Sigmoid colon (tissue), 7 donors: ENCODE results near the gene COL5A1. TPM values are rescaled to one million over a fixed set of nuclear protein-coding genes. Genes with fewer than 3 reads are reported as not detected.

Source experiments
- DNase-seq: peaks from one replicate; pipeline ENCODE4 v3.0.0-alpha.2; 2019
- H3K27ac ChIP-seq, 4 donors: fragments of 200-600 bp; sonication (generic); one replicate each; pipeline ENCODE4 v1.5.1; 2016 to 2019; ENCODE audit warnings: mild to moderate bottlenecking in 1 of 4
- H3K27me3 ChIP-seq, 3 donors: fragments of 200-600 bp; sonication (generic); one replicate each; pipeline ENCODE4 v1.5.1; 2019; ENCODE audit warnings: mild to moderate bottlenecking in 1 of 3
- H3K36me3 ChIP-seq, 4 donors: fragments of 200-600 bp; sonication (generic); one replicate each; pipeline ENCODE4 v1.5.1; 2016 to 2019
- H3K4me1 ChIP-seq, 4 donors: fragments of 200-600 bp; sonication (generic); one replicate each; pipeline ENCODE4 v1.5.1; 2017 to 2019
- H3K4me3 ChIP-seq, 4 donors: fragments of 200-600 bp; sonication (generic); one replicate each; pipeline ENCODE4 v1.5.1; 2017 to 2019; ENCODE audit warnings: mild to moderate bottlenecking in 2 of 4, moderate library complexity in 1 of 4
- H3K9me3 ChIP-seq, 4 donors: fragments of 200-600 bp in 3 of 4; sonication (generic) in 3 of 4; one replicate each; pipeline versions ENCODE4 v1.5.1 to v1.6.1; 2013 to 2019
- CTCF ChIP-seq, 4 experiments: fragments of 450-650 bp in 3 of 4; fragments of 200-600 bp in 1 of 4; IDR thresholded peaks; one replicate each; pipeline ENCODE4 v1.5.1; 2016 to 2019; ENCODE audit warnings: antibody characterized with exemption in 4 of 4, mild to moderate bottlenecking in 3 of 4, moderate library complexity in 2 of 4
- EP300 ChIP-seq, 4 donors: sonication (generic); formaldehyde crosslinking; IDR thresholded peaks; one replicate each; pipeline ENCODE4 v1.6.1; 2017; ENCODE audit warnings: antibody characterized with exemption in 4 of 4
- POLR2A ChIP-seq, 2 donors: fragments of 450-650 bp; IDR thresholded peaks; one replicate each; pipeline ENCODE4 v1.6.1; 2016; ENCODE audit warnings: antibody characterized with exemption in 2 of 2, mild to moderate bottlenecking in 2 of 2, moderate library complexity in 2 of 2
- POLR2AphosphoS5 ChIP-seq, 4 donors: sonication (generic); formaldehyde crosslinking; IDR thresholded peaks; one replicate each; pipeline ENCODE4 v1.6.1; 2017; ENCODE audit warnings: antibody characterized with exemption in 4 of 4
- WGBS, 2 donors: extraction: QIAGEN DNeasy Blood & Tissue Kit; methylation state at CpG; one replicate each; pipeline ENCODE4 v1.1.7; 2013; 5-methylcytosine and 5-hydroxymethylcytosine counted together
- intact Hi-C: fragments of 100-400 bp; cut with DNase I; formaldehyde crosslinking; loops from one replicate; pipeline ENCODE4 v1.15.1; 2023
- polyA plus RNA-seq, 3 donors: library from polyadenylated mRNA; stranded (reverse); fragments of 200-250 nt; gene quantifications; one replicate each; pipeline ENCODE4 v1.2.3, GENCODE V29; 2013
- total RNA-seq, 4 donors: library from RNA; depleted of rRNA; stranded (reverse); fragments of >200 nt; gene quantifications; one replicate each; pipeline ENCODE4 v1.1.0, GENCODE V29; 2016
- donor health status: healthy with polysubstance abuse.
- donor health status: Bipolar disorder and iron deficiency.
- donor health status: healthy.

COL5A1 gene
- total and polyA plus RNA-seq, 7 donors: 4.2 to 168 (median 24.2) TPM

- TF ChIP-seq CTCF (IDR thresholded peaks at IDR 0.05): no peak
- Histone ChIP-seq H3K27me3 (no peaks in the 10 kb centered on the region), H3K4me3 (no peak overlapping the region), H3K9me3 (no peaks in the 10 kb centered on the region), H3K36me3 (peaks cover 0 to 6% (median 0%) of the 10 kb centered on the region in 4 donors), H3K27ac (peak overlapping the region in 2 of 4 donors; percentile 71 to 73), H3K4me1 (peaks cover 0 to 82% (median 71%) of the 10 kb centered on the region in 4 donors)
- peak; percentile 57 for DNase-seq
- intact Hi-C loops: no loop called here
- 85 to 91% methylated on average over 19 of the region's 19 CpGs for WGBS, 2 donors
These were observed 38.2 kb downstream of the COL5A1 start for GRCh38 chr9:134679616-134680392.

- intact Hi-C loops: no loop called here
- H3K9me3 ChIP-seq: no peaks in the 10 kb centered on the region
- DNase-seq: peak; percentile 62
- H3K4me3 ChIP-seq: no peak overlapping the region
- H3K4me1 ChIP-seq: peaks cover 0 to 82% (median 71%) of the 10 kb centered on the region in 4 donors
- H3K36me3 ChIP-seq: peaks cover 0 to 6% (median 0%) of the 10 kb centered on the region in 4 donors
- peak overlapping the region; percentile 35 to 73 (median 56) for H3K27ac ChIP-seq
- TF ChIP-seq POLR2AphosphoS5 (IDR thresholded peaks at IDR 0.05) (no peak), EP300 (IDR thresholded peaks at IDR 0.05) (no peak), CTCF (IDR thresholded peaks at IDR 0.05) (no peak), POLR2A (IDR thresholded peaks at IDR 0.05) (no peak)
- no peaks in the 10 kb centered on the region for H3K27me3 ChIP-seq
- WGBS, 2 donors: 62 to 78% methylated on average over 18 of the region's 18 CpGs
These were observed 38.9 kb downstream of the COL5A1 start for GRCh38 chr9:134680393-134681060.

GRCh38 chr9:134681061-134681661, 39.6 kb downstream of the COL5A1 start:
- Histone ChIP-seq H3K4me3 (no peak overlapping the region), H3K27ac (peak overlapping the region; percentile 35 to 73 (median 56)), H3K9me3 (no peaks in the 10 kb centered on the region), H3K36me3 (peaks cover 0 to 6% (median 0%) of the 10 kb centered on the region in 4 donors), H3K27me3 (no peaks in the 10 kb centered on the region), H3K4me1 (peaks cover 0 to 80% (median 70%) of the 10 kb centered on the region in 4 donors)
- WGBS, 2 donors: 47 to 60% methylated on average over 22 of the region's 22 CpGs
- peak; percentile 65 for DNase-seq
- TF ChIP-seq POLR2AphosphoS5 (IDR thresholded peaks at IDR 0.05) (no peak), EP300 (IDR thresholded peaks at IDR 0.05) (no peak), CTCF (IDR thresholded peaks at IDR 0.05) (no peak), POLR2A (IDR thresholded peaks at IDR 0.05) (no peak)
- intact Hi-C loops: no loop called here

- no peaks in the 10 kb centered on the region for H3K9me3 ChIP-seq
- 75 to 83% methylated on average over 15 of the region's 15 CpGs for WGBS, 2 donors
These were observed 40.4 kb downstream of the COL5A1 start for GRCh38 chr9:134682026-134682425.

More at GRCh38 chr9:134682026-134682425, 40.4 kb downstream of the COL5A1 start:
- Histone ChIP-seq H3K36me3 (peaks cover 0 to 6% (median 0%) of the 10 kb centered on the region in 4 donors), H3K4me1 (peaks cover 0 to 71% (median 65%) of the 10 kb centered on the region in 4 donors), H3K27me3 (no peaks in the 10 kb centered on the region), H3K27ac (peak overlapping the region; percentile 35 to 73 (median 56)), H3K4me3 (no peak overlapping the region)
- intact Hi-C loops: no loop called here
- DNase-seq: peak; percentile 71
- TF ChIP-seq POLR2AphosphoS5 (IDR thresholded peaks at IDR 0.05) (no peak), CTCF (IDR thresholded peaks at IDR 0.05) (no peak), POLR2A (IDR thresholded peaks at IDR 0.05) (no peak), EP300 (IDR thresholded peaks at IDR 0.05) (no peak)
